ENCODE measurements around the gene SPART.
"Not testable (repeated sequence)": the region's sequence is repeated elsewhere in the genome, so short reads cannot be mapped to it uniquely, and the experiment has no call there.

Gene SPART

DNA sequence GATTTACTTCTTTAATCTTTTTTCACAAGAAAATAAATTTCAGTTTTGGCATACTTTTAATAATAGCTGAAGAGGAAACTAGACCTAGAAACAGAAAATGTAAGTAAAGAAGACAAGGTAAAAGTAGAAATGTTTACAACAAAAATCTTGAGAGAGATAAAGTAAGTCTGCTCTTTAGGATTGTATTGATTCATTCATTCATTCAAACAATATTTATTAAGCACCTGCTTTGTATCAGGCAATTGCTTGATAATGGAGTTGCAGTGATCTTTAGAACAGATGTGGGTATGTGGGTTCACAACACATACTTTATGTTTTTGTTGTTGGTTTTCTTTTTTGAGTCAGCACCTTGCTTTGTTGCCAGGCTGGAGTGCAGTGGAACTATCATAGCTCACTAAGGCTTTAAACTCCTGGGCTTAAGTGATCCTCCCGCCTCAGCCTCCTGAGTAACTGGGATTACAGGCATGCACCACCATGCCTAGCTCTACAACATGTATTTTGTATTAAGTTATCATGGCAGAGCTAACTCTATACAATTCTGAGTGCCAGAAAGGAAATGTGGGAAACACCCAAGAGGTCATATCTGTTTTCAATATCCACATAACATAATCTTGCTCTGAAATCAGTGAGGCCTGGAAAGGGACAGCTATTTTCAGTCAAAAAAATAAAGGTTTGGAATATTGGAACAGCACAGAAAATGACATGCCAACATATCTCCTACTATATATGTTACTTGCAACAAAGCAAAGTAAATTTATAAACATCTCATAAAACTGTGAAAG, 8.8 kb upstream of the SPART start:
- no peak for DNase-seq (ENCODE audit: low read depth in 1 of 2, low spot score in 1 of 2)

DNA sequence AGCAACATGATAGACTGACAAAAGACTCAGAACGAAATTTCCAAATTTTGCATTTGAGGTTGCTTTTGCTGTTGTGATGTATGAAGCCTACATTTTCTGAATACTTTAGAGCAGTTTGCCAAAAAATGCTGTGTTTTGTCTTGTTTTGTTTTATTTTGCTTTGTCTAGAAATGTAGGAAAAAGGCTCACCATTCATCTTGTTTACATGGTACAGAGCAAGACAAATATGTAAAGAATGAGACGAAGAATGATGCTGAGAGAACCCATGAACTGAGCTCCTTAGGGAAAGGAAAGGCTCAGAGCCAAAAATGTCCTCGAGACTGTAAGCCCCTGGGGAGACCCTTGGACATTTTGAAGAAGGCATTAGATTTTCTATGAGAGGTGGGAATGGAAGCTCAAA, 6.8 kb upstream of the SPART start:
- no peak for DNase-seq (ENCODE audit: low read depth in 1 of 2, low spot score in 1 of 2)

DNA sequence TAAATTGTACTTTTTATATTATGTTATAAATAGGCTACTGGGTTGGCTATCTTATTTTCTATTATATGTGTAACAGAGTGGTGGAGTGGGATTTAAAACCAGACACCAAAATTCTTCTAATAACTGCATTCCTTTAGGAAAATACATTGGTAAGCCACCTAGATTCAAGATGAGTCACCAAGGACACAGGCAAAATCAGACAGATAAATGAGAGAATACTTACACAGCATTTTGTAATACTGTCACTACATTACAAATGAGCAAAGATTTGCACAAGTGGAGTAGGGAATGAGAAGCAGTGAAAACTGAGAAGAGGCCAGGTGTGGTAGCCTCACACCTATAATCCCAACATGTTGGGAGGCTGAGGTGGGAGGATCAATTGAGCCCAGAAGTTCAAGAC, 6.2 kb upstream of the SPART start:
- DNase-seq (ENCODE audit: low read depth in 1 of 2, low spot score in 1 of 2), result no peak

DNA sequence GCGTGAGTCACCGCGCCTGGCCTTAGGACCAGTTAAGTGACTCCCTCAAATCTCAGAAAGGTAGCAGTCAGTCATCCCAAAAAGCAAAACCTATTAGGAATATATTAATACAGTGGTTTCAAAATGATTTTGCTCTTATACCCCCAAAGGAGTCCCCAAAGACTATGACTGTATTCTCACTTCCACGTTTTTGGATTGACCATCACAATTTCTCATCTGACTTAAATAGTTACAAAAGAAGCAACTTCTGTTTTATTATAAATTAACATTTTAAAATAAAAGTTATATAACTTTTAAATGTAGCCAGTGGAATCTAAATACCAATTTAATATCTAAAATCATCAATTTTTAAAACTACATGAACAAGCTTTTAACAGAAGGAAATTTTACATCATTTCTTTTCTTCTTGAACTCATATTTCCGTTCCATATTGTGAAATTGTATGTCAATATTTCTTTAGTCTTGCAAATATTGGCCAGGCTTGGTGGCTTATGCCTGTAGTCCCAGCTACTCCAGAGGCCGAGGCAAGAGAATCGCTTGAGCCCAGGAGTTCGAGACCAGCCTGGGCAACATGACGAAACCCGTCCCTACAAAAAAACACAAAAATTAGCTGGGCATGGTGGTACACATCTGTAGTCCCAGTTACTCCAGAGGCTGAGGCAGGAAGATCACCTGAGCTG, 1.5 kb upstream of the SPART start:
- no peak for DNase-seq (ENCODE audit: low read depth in 1 of 2, low spot score in 1 of 2)

DNA sequence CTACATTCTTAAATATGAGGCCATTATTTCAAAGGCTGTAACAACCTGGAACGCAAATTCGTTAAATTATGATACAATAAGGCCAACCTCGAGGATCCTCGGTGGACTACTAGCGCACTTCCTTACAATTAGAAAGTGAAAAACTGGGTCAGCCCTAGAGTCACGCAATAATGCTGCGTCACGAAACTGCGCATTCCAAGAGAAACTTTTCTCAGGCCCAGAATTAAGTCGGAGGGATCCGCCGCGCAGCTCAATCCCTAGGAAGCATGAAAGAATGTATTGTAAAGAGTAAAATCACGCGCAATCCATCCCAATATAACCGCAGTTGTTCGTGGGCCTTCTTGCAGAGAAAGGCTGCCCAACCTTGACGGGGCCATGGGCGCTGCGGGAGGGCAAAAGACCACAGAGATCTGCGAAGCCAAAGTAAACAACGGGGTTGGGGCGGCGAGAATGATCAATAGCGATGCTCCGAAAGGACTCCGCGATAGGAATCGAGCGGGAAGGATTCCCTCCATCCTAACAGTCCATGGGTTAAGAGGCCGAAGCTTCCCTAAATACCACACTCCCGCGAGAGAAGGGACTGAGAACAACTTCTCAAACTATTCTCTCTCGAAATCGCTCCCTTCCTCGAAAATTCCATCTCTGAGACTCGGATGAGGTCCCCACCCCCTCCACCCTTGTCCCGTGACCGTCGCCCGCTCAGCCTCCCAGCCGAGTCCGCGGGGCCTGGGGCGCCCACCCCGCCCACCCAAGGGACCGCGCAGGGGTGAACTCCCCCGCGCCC, 564 bp downstream of the SPART start:
- peak in 1 of 2 donors; percentile 3 for DNase-seq (ENCODE audit: low read depth in 1 of 2, low spot score in 1 of 2)

DNA sequence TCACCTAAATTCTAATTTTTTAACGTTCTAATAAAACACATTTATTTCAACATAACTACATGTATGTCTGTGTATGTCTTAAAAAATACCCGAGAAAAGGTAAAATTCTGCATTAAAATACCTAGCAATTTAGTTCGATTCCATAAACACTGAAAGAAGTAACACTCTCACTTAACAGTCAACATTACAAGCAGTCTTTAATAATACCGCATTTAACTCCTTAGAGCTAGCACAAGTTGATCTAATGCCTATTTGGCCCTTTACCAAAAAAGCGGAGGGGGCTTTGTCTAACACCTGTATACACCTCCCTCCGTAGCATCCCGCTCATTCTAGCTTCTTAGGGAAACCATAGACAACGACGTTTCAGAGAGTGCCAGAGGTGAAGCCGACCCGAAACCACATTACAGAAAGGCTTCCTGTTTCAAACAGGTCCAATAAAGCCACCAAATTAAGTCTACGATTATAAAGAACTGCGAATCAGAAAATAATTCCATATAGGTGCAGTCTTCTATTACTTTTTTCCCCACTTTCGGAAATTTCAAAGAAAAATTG, 1.2 kb downstream of the SPART start:
- DNase-seq (ENCODE audit: low read depth in 1 of 2, low spot score in 1 of 2), result no peak

DNA sequence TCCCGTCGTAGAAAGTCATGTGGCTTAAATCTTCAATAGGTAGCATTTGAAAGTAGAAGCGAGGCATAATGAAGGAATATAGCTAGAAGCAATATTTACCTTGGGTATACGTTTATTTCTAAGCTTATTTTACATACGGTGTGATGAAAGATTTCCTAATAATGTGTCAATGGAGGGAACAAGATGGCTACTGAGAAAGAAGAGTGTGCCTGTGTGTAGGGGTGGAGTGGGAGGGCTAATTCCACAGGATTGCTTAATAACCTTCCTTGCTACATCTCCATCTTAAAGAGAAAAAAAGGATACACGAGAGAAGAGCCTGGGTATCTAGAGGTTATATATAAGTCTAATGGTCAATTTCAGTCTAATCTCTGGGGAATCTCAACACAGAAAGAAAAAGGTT, 2.0 kb downstream of the SPART start:
- no peak for DNase-seq (ENCODE audit: low read depth in 1 of 2, low spot score in 1 of 2)

DNA sequence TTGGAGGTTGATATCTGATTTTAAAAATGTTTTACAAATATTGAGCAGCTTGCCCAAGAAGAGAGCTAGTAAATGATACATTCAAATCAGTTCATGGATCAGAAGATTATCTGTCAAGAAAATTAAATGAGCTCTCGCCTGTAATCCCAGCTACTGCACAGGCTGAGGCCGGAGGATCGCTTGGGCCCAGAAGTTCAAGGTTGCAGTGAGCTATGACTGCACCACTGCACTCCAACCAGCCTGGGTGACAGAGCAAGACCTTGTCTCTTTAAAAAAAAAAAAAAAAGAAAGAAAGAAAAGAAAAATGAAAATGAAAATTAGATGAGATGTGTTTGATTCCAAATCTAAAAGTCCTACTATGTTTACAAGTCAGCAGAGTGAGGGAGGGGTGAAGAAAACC, 2.4 kb downstream of the SPART start:
- DNase-seq (ENCODE audit: low read depth in 1 of 2, low spot score in 1 of 2), result no peak

DNA sequence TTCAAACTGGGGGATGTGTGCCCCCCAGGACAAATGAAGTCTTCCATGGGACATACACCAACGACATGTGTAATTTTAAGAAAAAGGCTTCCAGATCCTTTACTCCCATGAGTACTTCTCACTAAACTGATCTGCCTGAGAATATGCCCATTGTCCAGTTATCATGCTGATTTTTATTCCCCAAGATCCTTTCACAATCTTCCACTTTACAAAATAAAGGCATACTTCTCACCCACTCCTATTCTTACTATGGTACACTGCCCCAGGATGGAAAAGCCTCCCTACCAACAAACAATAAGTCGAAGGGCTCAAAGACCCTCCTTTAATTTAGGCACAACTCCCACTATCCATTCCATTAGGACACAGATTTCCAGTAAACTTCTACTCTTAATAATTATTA, 3.5 kb downstream of the SPART start:
- no peak for DNase-seq (ENCODE audit: low read depth in 1 of 2, low spot score in 1 of 2)

DNA sequence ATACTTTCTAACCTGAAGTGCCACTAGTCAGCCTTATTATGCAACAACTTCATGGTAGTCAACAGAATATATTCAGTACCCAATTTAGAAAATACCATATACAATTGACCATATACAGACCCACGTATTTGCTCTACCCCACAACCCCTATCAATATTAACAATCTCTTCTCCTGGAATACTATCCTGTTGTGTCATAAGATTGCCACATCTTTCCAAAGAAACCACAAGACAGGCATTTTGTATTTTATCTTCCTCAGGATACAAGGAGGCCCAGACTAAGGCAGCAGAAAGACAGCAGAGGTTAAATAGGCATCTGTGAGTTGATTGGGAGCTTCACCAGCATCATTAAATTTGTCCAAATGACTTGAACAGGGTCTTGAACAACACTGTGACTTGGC, 4.5 kb downstream of the SPART start:
- no peak for DNase-seq (ENCODE audit: low read depth in 1 of 2, low spot score in 1 of 2)

DNA sequence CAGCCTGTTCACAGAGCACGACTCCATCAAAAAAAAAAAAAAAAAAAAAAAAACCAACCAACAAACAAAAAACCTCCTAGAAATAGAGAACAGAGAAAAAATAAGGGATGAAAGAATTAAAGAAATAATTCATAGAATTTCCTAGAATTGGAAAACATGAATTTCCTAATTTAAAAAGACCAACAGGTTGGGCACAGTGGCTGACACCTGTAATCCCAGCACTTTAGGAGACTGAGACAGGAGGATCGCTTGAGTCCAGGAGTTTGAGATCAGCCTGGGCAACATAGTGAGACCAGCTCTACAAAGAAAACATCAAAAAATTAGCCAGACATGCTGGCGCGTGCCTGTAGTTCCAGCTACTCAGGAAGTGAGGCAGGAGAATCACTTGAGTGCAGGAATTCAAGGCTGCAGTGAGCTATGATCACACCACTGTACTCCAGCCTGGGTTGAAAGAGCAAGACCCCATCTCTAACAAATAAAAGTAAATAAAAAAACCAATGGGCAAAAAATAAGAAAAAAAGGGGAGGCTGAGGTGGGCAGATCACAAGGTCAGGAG, 6.5 kb downstream of the SPART start:
- no peak for DNase-seq (ENCODE audit: low read depth in 1 of 2, low spot score in 1 of 2)

DNA sequence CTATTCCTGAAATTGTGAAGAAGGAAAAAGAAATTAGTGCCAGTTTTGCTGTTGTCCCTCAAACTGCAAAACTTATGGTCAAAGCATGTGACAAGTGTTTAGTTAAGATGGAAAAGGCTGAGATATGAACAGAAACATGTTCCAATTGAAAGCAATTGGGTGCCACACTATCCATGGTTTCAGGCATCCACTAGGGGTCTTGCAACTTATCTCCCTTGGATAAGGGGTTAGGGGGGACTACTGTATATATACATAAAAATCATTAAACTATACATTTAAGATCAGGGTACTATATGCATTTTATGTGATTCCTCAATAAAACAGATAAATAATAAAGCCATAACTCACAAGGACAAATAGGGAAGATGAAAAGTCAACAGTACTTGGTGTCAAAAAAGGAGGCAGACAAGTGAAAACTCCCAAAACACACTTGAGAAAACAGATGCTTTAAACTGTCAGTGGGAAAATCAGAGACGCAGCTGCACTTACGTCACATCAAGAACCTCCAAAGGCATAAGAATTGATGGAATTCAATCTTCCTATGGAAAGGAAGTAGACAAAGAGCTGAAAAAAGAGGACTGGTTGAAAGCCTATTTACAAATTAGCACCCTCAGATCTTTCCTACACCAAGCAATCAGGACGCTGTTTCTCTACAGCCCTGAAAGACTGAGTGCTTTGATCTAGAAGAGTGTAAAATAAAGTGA, 8.1 kb downstream of the SPART start:
- no peak for DNase-seq (ENCODE audit: low read depth in 1 of 2, low spot score in 1 of 2)

DNA sequence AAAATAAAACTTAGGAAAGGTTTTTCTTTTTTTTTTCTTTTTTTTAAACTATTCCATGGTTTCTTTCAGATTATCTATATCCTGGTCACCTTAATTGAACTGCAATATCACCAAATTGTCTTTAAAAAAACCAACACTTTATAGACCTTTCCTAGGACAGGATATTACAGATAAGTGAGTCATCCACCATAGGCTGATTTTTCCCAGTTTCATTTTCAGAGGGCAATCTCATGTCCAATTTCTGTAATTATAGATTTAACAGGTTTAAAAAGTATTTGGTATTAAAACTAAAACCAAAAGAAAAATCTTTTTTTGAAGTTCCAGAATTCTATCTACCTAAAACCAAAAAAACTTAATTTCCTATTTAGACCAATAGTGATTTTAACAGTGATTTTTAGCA, 13.2 kb downstream of the SPART start:
- DNase-seq (ENCODE audit: low read depth in 1 of 2, low spot score in 1 of 2), result no peak

DNA sequence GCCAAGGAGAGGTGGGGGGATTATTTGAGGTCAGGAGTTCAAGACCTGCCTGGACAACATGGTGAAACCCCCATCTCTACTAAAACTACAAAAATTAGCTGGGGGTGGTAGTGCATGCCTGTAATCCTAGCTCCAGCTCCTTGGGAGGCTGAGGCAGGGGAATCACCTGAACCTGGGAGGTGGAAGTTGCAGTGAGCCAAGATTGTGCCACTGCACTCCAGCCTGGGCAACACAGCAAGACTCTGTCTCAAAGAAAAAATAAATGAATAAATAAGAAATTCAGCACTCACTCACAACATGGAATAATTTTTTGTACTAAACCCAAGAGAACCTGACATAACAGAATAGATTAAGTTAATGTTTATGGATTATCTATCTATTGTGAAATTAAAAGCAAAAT, 13.9 kb downstream of the SPART start:
- not testable (repeated sequence) for DNase-seq (ENCODE audit: low read depth in 1 of 2, low spot score in 1 of 2)

DNA sequence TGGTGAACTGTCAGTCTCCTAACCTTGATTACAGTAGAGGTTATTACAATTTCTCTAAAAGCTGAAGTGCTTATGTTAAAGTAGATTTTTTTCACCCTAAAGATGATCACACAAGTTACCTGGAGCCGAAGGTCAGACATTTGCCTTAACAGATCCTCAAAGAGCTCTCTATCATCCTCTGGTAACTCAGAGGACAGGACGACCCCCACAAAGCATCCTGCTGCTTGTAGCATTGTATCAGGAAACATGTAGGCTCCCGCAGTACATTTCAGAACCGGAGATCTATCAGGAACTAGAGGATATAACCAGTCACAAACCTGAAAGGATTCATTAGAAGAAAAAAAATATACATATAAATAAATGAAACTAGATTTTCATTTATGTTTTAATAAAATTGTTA, 14.9 kb downstream of the SPART start:
- DNase-seq (ENCODE audit: low read depth in 1 of 2, low spot score in 1 of 2), result no peak

DNA sequence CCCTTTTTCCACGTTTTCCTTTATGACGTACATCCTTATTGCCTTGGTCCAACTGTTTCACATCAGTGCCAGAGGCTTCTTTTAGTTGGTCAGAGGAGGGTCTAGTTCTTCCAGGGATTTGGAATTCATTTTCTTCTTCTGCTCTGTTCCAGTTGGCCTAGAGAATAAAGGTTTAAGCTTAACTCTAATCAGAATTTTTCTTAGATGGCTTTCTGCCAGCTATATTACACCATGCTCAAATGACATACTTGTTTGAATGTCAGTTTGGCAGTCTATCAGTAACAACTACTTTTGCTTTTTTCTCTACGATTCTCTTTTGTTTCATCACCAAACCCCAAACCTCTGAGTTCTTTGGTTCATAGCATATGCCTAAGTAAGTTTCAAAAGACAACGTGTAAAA, 16.8 kb downstream of the SPART start:
- DNase-seq (ENCODE audit: low read depth in 1 of 2, low spot score in 1 of 2), result no peak

DNA sequence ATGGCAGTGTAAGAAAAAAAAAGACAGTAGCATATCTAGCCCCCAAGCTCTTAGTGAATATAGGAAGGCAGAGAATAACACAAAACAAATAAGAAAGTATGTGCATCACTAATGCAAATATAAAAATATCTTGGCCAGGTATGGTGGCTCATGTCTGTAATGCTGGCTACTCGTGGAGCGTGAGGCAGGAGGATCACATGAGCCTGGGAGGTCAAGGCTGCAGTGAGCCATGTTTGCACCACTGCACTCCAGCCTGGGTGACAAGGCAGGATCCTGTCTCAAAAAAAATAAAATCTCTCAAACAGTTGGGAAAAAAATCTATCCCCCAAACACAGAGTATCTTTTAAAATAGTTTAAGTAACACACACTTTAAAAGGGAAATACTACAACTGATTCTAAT, 17.4 kb downstream of the SPART start:
- no peak for DNase-seq (ENCODE audit: low read depth in 1 of 2, low spot score in 1 of 2)

DNA sequence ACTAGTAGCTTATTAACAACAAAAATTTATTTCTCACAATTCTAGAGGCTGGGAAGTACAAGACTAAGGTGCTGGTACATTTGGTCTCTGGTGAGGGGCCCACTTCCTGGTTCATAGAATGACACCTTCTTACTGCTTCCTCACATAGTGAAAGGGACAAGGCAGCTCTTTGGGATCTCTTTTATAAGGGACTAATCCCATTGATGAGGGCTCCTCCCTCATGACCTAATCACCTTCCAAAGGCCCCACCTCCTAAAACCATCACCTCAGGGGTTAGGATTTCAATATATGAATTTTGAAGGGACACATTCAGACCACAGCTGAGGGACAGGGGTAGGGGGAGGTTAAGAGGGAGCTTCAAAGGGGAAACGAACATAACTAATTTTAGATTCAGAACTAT, 20.3 kb downstream of the SPART start:
- no peak for DNase-seq (ENCODE audit: low read depth in 1 of 2, low spot score in 1 of 2)

DNA sequence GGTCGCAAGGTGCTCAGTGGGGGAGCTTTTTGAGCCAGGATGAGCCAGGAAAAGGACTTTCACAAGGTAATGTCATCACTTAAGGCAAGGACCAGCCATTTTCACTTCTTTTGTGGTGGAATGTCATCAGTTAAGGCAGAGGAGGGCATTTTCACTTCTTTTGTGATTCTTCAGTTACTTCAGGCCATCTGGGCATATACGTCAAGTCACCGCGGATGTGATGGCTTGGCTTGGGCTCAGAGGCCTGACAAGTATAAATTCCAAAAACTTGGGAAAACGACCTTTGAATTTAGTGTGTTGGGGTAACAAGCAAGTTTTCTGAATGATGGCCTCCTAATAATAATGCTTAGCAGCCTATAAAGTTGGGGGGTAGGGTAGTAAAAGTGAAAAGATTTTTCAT, 21.3 kb downstream of the SPART start:
- not testable (repeated sequence) for DNase-seq (ENCODE audit: low read depth in 1 of 2, low spot score in 1 of 2)

DNA sequence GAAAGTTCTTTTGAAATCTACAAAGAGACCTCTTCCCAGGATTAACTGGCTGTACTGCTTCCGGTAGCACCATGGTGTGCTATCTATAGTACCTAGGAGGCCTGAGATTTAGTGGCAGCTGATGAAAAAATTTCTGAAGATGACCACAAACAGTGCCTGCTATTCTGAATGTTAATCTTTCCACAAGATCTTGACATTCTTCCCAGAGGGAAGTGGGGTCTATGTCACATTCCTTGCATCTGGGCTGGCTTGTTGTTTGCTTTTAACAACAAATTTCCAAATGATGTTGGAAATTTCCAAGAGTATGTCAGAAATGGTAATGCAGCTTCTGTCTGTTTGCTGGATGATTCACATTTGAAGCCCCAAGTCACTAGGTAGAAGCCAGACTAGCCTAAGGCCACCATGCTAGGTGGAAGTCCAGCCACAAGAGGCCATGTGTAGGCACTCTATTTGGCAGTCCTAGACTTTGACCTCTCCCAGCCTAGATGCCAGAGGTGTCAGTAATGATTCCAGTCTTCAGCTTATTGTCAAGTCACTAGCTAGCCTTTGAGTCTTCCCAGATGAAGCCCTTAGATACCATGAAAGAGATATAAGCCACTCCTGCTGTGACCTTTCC, 22.1 kb downstream of the SPART start:
- DNase-seq (ENCODE audit: low read depth in 1 of 2, low spot score in 1 of 2), result no peak

DNA sequence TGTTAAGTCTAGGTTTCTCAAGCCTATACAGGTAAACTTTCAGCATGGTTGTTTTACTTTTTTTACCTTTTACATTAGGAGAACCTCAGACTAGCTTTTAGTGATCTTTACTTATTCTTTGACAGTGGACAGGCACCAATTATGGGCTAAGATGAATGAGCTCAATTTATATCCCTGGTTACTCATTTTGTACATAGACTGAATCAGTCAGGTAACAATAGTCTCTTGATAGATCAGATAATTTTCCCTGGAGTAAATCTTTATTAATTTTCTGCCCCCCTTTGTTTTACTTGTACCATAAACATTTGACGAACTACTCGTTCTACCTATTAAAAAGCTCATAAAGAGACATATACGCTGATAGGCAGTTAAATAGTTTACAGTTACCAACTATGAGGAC, 22.8 kb downstream of the SPART start:
- DNase-seq (ENCODE audit: low read depth in 1 of 2, low spot score in 1 of 2), result no peak

Data from stimulated activated CD4-positive, alpha-beta T cell treated with anti-CD3 and anti-CD28 coated beads, Interleukin-15, amount 100 ng/mL, for 1 hour (primary cell).